Measurements from ENCODE around the gene FERMT1.

GRCh38 chr20:6057139-6057538 is 65.7 kb downstream of the FERMT1 start:
- TF ChIP-seq GATA2 (IDR thresholded peaks at IDR 0.05; ENCODE audit: low read depth, low read length) (no peak), GATA3 (IDR thresholded peaks at IDR 0.05; ENCODE audit: low read depth, low read length) (no peak)
